SH-SY5Y (cell line): Measurements from ENCODE around the gene SIRT6.

Experiments used
- GATA2 ChIP-seq: IDR thresholded peaks from 2 replicates; pipeline ENCODE4 v1.6.1; 2011; ENCODE audit warnings: mild to moderate bottlenecking, low read depth, low read length
- GATA3 ChIP-seq: IDR thresholded peaks from 2 replicates; pipeline ENCODE4 v1.6.1; 2011; ENCODE audit warnings: low read depth, mild to moderate bottlenecking, low read length, moderate library complexity

Gene SIRT6

DNA sequence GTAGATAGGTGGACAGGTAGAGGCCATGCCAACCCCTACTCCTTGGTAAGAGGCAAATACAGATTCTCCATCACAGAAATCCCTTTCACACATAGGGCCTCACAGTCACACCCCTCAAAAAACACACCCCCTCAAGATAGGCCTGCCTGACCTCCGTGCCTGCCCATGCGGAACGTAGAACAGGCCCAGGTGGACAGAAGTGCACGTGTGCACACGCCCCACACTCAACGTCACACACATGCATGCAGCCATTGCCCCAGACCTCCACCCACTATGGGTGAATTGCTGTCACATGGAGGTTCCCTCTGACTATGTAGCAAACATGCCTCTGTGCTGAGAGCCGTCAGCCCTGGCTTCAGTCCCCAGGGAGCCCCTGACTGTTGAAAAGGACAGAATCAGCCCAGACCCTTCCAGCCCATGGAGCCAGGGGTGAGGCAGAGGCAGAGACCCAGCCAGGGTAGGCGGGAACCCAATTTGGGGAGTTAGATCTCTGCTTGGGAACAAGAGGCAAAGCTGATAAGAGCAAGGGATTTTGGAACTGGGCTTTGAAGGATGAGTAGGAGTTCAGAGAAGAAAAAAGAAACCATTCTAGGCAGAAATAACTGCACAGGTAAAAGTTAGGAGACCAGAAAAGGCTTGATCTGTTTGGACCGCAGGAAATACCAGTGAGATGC, 3.2 kb upstream of the SIRT6 start:
- no peak for TF ChIP-seq GATA3
- no peak for TF ChIP-seq GATA2

DNA sequence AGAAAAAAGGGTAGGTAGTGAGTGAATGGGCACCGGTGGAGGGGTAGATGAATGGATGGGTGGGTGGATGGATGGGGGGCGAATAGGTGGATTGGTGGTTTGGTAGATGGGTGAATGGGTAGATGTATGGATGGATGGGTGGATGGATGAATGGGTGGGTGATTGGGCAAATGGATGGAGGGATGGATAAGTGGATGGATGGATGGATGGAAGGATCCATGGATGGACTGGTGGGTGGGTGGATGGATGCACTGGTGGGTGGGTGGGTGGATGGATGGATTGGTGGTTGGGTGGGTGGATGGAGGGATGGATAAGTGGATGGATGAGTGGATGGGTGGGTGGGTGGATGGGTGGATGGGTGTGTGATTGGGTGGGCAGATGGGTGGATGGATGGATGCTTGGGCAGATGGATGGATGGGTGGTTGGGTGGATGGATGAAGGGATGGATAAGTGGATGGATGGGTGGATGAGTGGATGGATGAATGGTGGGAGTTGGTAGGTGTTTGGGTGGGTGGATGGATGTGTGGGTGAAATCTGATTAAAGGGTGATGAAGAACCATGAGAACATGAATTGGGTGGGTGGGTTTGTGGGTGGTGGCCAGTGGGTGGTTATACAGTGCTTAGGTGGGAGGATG, 2.5 kb upstream of the SIRT6 start:
- no peak for TF ChIP-seq GATA3
- TF ChIP-seq GATA2 = no peak

DNA sequence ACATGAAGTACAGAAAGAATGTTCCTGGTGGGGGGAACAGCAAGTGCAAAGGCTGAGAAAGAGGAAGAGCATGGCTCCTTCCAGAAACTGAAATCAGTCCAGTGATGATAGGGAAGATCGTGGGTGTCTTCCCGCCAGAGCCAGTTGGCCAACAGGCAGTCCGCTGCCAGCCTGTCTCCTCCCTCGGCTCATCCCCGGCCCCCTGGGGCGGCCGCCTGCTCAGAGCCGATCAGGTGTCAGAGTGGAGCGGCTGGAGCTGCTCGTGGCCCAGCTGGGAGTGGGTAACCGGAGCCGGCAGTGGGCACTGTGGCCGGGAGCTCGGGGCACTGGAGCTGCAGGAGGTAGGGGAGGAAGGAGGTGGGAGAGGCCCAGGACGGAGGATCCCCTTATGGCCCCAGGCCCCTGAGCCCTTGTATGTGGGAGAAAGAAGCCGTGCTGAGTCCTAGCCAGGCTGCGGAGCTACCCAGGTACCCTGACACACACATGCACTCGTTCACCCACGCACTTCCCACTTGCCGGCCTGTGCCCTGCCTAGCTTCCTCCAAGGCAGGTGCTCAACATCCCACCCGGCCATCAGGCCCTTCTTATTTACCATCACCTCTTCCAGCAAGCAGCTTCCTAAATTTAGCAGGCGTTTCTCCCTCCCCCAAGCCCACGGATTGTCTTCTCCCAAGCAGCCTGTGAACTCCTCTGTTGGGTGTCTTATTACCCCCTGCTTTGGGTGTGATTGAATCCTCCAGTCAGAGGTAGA, 1.8 kb upstream of the SIRT6 start:
- TF ChIP-seq GATA3 (no peak), GATA2 (no peak)

DNA sequence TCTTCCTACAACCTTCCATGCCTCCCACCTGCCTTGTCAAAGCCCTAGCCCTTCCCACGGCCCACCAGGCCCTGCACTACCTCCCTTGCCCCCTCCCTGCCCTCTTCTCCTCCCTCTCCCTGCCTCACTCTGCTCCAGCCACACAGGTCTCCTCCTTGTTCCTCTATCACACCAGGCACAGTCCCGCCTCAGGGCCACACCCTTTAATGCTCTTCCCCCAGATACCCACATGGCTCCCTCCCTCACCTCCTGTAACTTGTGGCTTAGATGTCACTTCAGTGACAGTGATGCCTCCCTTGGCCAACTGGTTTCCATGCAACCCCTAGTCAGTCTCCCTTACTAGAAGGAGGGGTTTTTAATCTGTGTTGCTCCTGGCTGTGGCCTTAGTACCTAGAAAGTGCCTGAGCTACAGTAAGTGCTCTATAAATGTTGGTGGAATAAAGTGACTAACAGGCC, 1.3 kb downstream of the SIRT6 start:
- TF ChIP-seq GATA2 (no peak), GATA3 (no peak)

DNA sequence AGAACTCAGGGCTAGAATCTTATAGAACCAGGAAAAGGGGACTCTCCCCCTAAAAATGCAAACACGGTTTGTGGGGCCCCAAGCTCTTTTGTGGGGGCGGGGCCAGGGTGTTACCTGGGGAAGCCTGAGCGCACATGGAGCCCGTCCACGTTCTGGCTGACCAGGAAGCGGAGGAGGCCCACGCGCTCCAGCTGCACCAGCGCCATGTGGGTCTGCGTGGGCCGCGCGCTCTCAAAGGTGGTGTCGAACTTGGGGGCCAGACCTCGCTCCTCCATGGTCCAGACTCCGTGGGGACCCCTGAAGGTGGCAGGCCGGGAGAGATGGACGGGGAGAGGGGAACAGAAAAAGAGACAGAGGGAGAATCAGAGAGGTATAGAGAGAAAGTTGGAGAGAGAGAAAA, 3.4 kb downstream of the SIRT6 start:
- no peak for TF ChIP-seq GATA3
- TF ChIP-seq GATA2 = no peak

DNA sequence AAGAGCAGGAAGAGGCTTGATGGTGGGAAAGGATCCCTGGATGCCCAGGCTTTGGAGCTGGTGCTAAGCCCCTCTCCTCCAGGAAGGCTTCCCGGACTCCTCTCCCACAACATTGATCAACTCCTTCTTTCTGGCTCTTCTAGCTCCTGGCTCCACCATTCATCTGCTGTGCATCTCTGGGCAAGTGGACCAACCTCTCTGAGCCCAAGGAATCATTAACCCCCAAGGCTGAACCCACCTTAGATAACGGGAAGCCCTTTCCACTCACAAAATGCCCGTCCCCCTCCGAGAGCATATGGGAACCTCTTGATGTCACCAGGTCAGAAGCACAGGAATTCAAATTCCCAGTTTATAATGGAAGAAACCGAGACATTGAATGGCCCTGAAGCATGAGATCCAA, 5.2 kb downstream of the SIRT6 start:
- TF ChIP-seq GATA2 (no peak), GATA3 (no peak)

DNA sequence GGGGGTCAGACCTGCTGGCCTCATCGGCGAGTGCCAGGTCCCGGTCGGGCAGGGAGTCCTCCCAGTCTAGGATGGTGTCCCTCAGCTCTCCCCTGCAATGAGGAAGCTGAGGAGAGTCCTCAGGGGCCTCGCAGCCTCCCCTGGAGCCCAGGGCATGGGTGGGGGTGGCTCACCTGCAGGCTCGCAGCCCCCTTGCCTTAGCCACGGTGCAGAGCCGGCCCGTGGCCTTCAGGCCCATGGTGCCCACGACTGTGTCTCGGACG, 6.8 kb downstream of the SIRT6 start:
- no peak for TF ChIP-seq GATA3
- TF ChIP-seq GATA2 = no peak

DNA sequence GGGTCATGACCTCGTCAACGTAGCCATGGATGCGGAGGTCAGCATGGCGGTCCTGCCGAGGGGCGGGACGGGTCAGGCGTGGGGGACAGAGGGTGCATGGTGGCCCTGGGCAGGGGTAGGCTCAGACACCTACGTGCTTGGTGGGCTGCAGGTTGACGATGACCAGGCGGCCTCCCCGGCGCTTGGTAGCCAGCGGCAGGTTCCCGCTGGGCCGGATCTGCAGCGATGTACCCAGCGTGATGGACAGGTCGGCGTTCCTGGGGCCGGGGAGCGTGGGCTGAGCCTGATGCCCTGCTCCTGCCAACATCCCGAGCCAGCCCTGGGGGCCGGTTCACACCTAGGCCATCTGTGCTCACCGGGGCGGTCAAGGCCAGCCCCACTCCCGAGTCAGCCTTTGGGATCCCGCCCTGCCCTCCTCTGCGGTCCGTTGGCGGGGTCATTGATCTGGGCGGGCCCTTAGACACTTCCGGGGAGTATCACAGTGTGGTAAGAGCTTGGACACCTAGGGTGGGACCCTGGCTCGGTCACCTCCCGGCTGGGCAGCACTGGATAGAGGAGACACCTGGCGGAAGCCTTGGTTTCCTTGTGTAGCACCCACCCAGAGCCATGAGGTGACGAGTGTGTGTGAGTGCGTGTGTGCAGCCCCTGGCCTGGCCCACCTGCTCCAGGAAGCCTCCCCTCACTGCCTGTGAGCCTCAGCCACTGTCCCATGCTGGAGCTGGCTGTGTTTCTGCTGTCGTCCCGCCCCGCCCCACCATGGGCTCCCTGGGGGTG, 7.3 kb downstream of the SIRT6 start:
- TF ChIP-seq GATA2 = no peak
- no peak for TF ChIP-seq GATA3

DNA sequence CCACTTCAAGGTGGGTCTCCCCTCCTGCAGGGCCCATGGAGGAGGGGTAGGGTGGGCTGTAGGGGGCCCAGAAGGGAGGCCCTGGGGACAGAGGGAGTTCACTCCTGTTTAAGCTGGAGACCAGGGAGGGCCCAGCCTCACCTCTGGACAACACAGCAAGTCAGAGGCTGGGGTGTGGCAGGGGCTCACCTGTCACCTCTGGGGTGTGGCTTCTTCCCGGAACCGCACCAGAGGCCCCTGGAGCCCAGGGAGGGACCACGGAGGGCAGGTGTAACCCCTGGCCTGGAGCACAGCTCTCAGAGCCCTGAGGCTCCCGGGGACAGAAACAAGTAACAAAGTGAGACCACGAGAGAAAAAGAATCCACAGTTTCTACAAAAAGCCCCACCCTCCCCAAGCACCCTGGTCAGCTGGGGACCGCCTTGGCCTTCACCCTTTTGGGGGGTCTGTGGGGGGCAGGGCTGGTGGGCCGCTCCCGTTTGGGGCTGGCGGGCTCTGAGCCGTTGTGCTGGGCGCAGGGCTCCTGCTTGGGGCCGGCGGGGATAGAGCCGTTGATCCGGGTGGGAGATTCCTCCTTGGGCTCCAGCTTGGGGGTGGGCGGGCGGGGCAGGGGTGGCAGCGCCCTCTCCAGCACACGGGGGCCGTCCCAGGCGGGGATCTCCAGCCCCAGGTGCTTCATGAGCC, 8.0 kb downstream of the SIRT6 start:
- TF ChIP-seq GATA3 = no peak
- TF ChIP-seq GATA2 = no peak

DNA sequence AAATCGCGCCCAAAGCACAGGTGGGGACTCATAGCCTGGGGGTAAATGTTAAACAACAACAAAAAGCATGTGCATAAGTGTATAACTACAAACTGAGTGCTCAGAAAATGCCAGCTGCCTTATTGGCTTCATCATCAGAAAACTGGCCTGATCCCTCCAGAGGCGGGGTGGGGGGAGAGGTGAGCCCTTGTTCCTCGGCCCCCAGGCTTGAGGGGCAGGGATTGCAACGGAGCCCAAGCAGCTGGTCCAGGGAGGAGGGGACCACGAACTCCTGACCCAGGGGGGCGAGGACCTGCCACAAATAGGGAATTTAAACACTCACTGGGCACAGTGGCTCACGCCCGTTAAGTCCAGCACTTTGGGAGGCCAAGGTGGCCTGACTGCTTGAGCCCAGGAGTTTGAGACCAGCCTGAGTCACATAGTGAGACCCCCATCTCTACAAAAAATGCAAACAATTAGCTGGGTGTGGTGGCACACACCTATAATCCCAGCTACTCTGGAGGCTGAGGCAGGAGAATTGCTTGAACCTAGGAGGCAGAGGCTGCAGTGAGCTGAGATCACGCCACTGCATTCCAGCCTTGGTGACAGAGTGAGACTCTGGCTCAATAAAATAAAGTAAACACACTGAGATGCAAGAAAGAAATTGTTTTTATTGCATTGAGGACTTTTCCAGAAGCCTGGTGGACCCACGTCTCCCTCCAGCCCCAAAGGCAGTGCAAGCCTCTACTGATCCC, 8.7 kb downstream of the SIRT6 start:
- TF ChIP-seq GATA2 = no peak
- TF ChIP-seq GATA3 = no peak

DNA sequence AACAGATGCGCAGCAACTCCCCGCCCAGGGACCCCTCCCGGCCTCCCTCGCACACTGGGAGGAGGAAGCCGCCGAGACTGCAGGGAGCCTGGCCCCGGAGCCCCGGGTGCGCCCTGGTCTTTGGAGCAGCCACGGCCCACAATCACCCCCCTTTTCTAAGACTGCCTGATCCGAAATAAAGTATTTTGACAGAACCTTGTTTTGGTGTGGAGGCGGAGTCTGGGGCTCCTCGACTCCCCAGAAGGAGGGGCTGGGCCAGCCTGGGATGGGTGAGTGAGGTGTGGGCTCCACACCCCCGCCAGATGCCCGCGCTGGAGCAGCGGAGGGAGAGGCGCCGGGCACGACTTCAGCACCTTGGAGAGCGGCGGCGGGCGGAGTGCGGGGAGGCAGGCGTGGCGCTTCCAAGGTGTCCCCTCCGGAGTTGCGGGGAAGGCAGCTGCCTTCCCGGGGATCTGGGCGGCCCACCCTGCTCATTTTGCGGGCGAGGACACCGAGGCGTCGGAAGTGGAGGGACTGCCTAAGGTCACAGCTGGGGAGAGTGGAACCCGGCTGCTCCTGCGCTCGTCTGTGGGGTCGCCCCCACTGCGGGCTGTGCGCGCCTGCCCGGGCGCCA, 9.4 kb downstream of the SIRT6 start:
- TF ChIP-seq GATA2 = no peak
- no peak for TF ChIP-seq GATA3

DNA sequence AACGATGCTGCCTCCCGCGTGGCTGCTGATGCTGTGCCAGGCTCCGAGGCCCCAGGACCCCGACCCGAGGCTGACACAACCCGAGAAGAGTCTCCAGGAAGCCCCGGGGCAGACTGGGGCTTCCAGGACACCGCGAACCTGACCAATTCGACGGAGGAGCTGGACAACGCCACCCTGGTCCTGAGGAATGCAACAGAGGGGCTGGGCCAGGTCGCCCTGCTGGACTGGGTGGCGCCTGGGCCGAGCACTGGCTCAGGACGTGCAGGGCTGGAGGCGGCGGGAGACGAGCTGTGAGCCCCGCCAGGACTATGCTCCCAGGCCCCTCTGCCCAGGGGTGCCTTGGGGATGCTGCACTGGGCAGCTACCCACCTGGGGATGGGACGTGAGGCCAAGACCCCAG, 10.7 kb downstream of the SIRT6 start:
- TF ChIP-seq GATA3 = no peak
- no peak for TF ChIP-seq GATA2

DNA sequence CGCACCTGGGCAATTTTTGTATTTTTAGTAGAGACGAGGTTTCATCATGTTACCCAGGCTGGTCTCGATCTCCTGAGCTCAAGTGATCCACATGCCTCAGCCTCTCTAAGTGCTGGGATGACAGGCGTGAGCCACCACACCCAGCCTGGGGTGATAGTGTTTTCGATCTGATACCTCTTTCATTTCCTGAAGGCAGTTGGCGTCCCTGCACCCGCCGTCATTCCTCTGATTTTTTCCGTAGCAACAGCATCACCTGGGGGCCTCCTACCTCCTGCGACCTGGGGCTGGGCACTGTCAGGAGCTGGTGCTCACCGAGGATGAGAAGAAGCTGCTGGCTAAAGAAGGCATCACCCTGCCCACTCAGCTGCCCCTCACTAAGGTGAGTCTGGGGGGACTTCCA, 18.1 kb downstream of the SIRT6 start:
- no peak for TF ChIP-seq GATA2
- no peak for TF ChIP-seq GATA3
